Spleen (tissue), 7 donors: ENCODE data around the gene CYP26C1.

Source experiments
- CTCF ChIP-seq, 11 experiments: fragments of 200-600 bp in 7 of 11; fragments of 450-650 bp in 4 of 11; sonication (generic) in 4 of 11; IDR thresholded peaks in 8 of 11; conservative IDR thresholded peaks in 3 of 11; 1 replicate in 7 of 11; 2 replicates in 4 of 11; pipeline versions ENCODE4 v1.4.0 to v1.8.0; 2016 to 2021; ENCODE audit warnings: antibody characterized with exemption in 11 of 11, inconsistent platforms in 4 of 11, mild to moderate bottlenecking in 1 of 11
- POLR2A ChIP-seq, 3 donors: fragments of 450-650 bp; IDR thresholded peaks; one replicate each; pipeline ENCODE4 v1.5.1; 2017; ENCODE audit warnings: antibody characterized with exemption in 3 of 3, mild to moderate bottlenecking in 1 of 3
- donor health status: DM: no; HTN: no; CAD: no; lungs with moderate emphysema.
- donor health status: DM: no; HTN: no; CAD: no.
- donor health status: DM: no; HTN: no; CAD: no.

- no peak for TF ChIP-seq CTCF (IDR thresholded peaks at IDR 0.05 in 8 of 11, conservative IDR thresholded peaks at IDR 0.05 in 3 of 11)
- TF ChIP-seq POLR2A (IDR thresholded peaks at IDR 0.05) = no peak
These were observed 24.8 kb downstream of the CYP26C1 start for GRCh38 chr10:93085272-93085859.
